H9 (cell line): ENCODE data around the gene C3orf49. TPM values are rescaled to one million over a fixed set of nuclear protein-coding genes. Genes with fewer than 3 reads are reported as not detected.

ENCODE experiments used
- DNase-seq: peaks from one replicate; pipeline ENCODE4 v3.0.0-alpha.2; 2017
- H2AFZ ChIP-seq: one replicate; pipeline ENCODE4 v1.6.1; 2013; ENCODE audit warnings: mild to moderate bottlenecking, low read length, control low read depth, moderate library complexity
- H2AK5ac ChIP-seq: 2 replicates; pipeline ENCODE4 v1.6.1; 2013; ENCODE audit warnings: low read length, control low read depth, mixed read lengths; ENCODE audit not compliant: insufficient read length
- H2BK120ac ChIP-seq: one replicate; pipeline ENCODE4 v1.6.1; 2013; ENCODE audit warnings: low read depth, mild to moderate bottlenecking, low read length, control low read depth, inconsistent platforms; ENCODE audit not compliant: poor library complexity, severe bottlenecking
- H2BK12ac ChIP-seq: 2 replicates; pipeline ENCODE4 v1.6.1; 2013; ENCODE audit warnings: low read length, control low read depth, mixed read lengths, low read depth; ENCODE audit not compliant: insufficient read length
- H2BK15ac ChIP-seq: 2 replicates; pipeline ENCODE4 v1.6.1; 2013; ENCODE audit warnings: low read depth, low read length, control low read depth
- H2BK20ac ChIP-seq: one replicate; pipeline ENCODE4 v1.6.1; 2013; ENCODE audit warnings: low read depth, mild to moderate bottlenecking, low read length, control low read depth, inconsistent platforms; ENCODE audit not compliant: poor library complexity, severe bottlenecking
- H2BK5ac ChIP-seq: 2 replicates; pipeline ENCODE4 v1.6.1; 2013; ENCODE audit warnings: low read length, control low read depth, mixed read lengths; ENCODE audit not compliant: insufficient read length
- H3K14ac ChIP-seq: 2 replicates; pipeline ENCODE4 v1.6.1; 2013; ENCODE audit warnings: low read length, control low read depth; ENCODE audit not compliant: insufficient read depth
- H3K18ac ChIP-seq: 2 replicates; pipeline ENCODE4 v1.6.1; 2013; ENCODE audit warnings: low read depth, mild to moderate bottlenecking, mixed read lengths, low read length, control low read depth; ENCODE audit not compliant: insufficient read length
- H3K23ac ChIP-seq: 2 replicates; pipeline ENCODE4 v1.6.1; 2013; ENCODE audit warnings: low read length, control low read depth, mixed read lengths, low read depth; ENCODE audit not compliant: insufficient read length
- H3K23me2 ChIP-seq: 2 replicates; pipeline ENCODE4 v1.6.1; 2013; ENCODE audit warnings: low read depth, mild to moderate bottlenecking, mixed read lengths, low read length, control low read depth; ENCODE audit not compliant: insufficient read length, poor library complexity, severe bottlenecking
- H3K27ac ChIP-seq: 2 replicates; pipeline ENCODE4 v1.5.1; 2013; ENCODE audit warnings: low read length, control low read depth, mixed read lengths, low read depth; ENCODE audit not compliant: insufficient read length
- H3K27me3 ChIP-seq: 2 replicates; pipeline ENCODE4 v1.6.1; 2013; ENCODE audit warnings: low read length, control low read depth, inconsistent platforms; ENCODE audit not compliant: insufficient read depth
- H3K4ac ChIP-seq: 2 replicates; pipeline ENCODE4 v1.6.1; 2013; ENCODE audit warnings: low read depth, mild to moderate bottlenecking, control low read depth, inconsistent platforms, low read length, moderate library complexity
- H3K4me1 ChIP-seq: 2 replicates; pipeline ENCODE4 v1.6.1; 2013; ENCODE audit warnings: low read length, control low read depth, inconsistent platforms; ENCODE audit not compliant: insufficient read depth
- H3K4me2 ChIP-seq: 2 replicates; pipeline ENCODE4 v1.6.1; 2013; ENCODE audit warnings: low read length, control low read depth, mixed read lengths; ENCODE audit not compliant: insufficient read length, insufficient read depth
- H3K56ac ChIP-seq: 2 replicates; pipeline ENCODE4 v1.6.1; 2013; ENCODE audit warnings: low read depth, mild to moderate bottlenecking, mixed read lengths, low read length, control low read depth; ENCODE audit not compliant: insufficient read length
- H3K79me1 ChIP-seq: 2 replicates; pipeline ENCODE4 v1.6.1; 2013; ENCODE audit warnings: low read depth, mild to moderate bottlenecking, moderate library complexity, low read length, control low read depth, inconsistent platforms; ENCODE audit not compliant: insufficient read depth, poor library complexity, severe bottlenecking
- H3K79me2 ChIP-seq: 2 replicates; pipeline ENCODE4 v1.6.1; 2013; ENCODE audit warnings: low read length, control low read depth, inconsistent platforms; ENCODE audit not compliant: insufficient read depth
- H3K9ac ChIP-seq: 2 replicates; pipeline ENCODE4 v1.6.1; 2013; ENCODE audit warnings: low read length, control low read depth, mixed read lengths; ENCODE audit not compliant: insufficient read length; ENCODE audit errors: extremely low read depth
- H3K9me3 ChIP-seq: one replicate; pipeline ENCODE4 v1.6.1; 2013; ENCODE audit warnings: low read depth, low read length, inconsistent platforms; ENCODE audit not compliant: control insufficient read depth
- H3T11ph ChIP-seq: one replicate; pipeline ENCODE4 v1.6.1; 2013; ENCODE audit warnings: mild to moderate bottlenecking, low read length, control low read depth, inconsistent platforms
- H4K20me1 ChIP-seq: one replicate; pipeline ENCODE4 v1.6.1; 2013; ENCODE audit not compliant: control insufficient read depth, insufficient read length, insufficient read depth
- H4K5ac ChIP-seq: 2 replicates; pipeline ENCODE4 v1.6.1; 2013; ENCODE audit warnings: low read depth, mild to moderate bottlenecking, mixed read lengths, low read length, control low read depth; ENCODE audit not compliant: insufficient read length
- H4K8ac ChIP-seq: replicated peaks from 2 replicates; pipeline ENCODE4 v1.6.1; 2013; ENCODE audit warnings: low read length, control low read depth, mixed read lengths, low read depth; ENCODE audit not compliant: insufficient read length
- H4K91ac ChIP-seq: 2 replicates; pipeline ENCODE4 v1.6.1; 2013; ENCODE audit warnings: low read depth, mild to moderate bottlenecking, moderate library complexity, mixed read lengths, low read length, control low read depth; ENCODE audit not compliant: insufficient read length
- H3K27ac Mint-ChIP-seq, 3 experiments: 2 replicates in 2 of 3; 3 replicates in 1 of 3; pipeline ENCODE4 v1.8.0; 2020 to 2021; ENCODE audit warnings: mixed read lengths in 3 of 3, mild to moderate bottlenecking in 1 of 3, moderate library complexity in 1 of 3
- H3K27me3 Mint-ChIP-seq: 2 replicates; pipeline ENCODE4 v1.8.0; 2021; ENCODE audit warnings: low read depth, mild to moderate bottlenecking, moderate library complexity, mixed read lengths
- H3K36me3 Mint-ChIP-seq, 3 experiments: 2 replicates in 2 of 3; 3 replicates in 1 of 3; pipeline ENCODE4 v1.8.0; 2020 to 2021; ENCODE audit warnings: low read depth in 3 of 3, mixed read lengths in 3 of 3; ENCODE audit not compliant: insufficient read depth in 1 of 3
- H3K4me1 Mint-ChIP-seq, 2 experiments: 2 replicates each; pipeline ENCODE4 v1.8.0; 2020; ENCODE audit warnings: mixed read lengths in 2 of 2
- H3K4me3 Mint-ChIP-seq, 2 experiments: 2 replicates in 1 of 2; 3 replicates in 1 of 2; pipeline ENCODE4 v1.8.0; 2020 to 2021; ENCODE audit warnings: mild to moderate bottlenecking in 2 of 2, mixed read lengths in 2 of 2, moderate library complexity in 1 of 2
- H3K9me3 Mint-ChIP-seq, 2 experiments: 2 replicates in 1 of 2; 3 replicates in 1 of 2; pipeline ENCODE4 v1.8.0; 2020; ENCODE audit warnings: mild to moderate bottlenecking in 2 of 2, mixed read lengths in 2 of 2, moderate library complexity in 1 of 2
- WGBS: extraction: QIAGEN DNeasy Blood & Tissue Kit; methylation state at CpG from one replicate; pipeline ENCODE4 v1.1.7; 2013; ENCODE audit warnings: missing lambda C conversion rate, low lambda C conversion rate, mixed read lengths; ENCODE audit not compliant: insufficient read length; ENCODE audit errors: extremely low coverage; 5-methylcytosine and 5-hydroxymethylcytosine counted together
- total RNA-seq: library from RNA; stranded (reverse); gene quantifications from 2 replicates; pipeline ENCODE4 v1.2.1, GENCODE V29; 2021
- TF ChIP-seq, protein P1 (sequence below): fragments of 200-600 bp; sonication (generic); conservative IDR thresholded peaks from 3 replicates; pipeline ENCODE4 v1.8.0; 2021; ENCODE audit warnings: antibody characterized with exemption, mild to moderate bottlenecking

The C3orf49 gene
- total RNA-seq, 1 experiment from 2014 or later, result not detected

DNA sequence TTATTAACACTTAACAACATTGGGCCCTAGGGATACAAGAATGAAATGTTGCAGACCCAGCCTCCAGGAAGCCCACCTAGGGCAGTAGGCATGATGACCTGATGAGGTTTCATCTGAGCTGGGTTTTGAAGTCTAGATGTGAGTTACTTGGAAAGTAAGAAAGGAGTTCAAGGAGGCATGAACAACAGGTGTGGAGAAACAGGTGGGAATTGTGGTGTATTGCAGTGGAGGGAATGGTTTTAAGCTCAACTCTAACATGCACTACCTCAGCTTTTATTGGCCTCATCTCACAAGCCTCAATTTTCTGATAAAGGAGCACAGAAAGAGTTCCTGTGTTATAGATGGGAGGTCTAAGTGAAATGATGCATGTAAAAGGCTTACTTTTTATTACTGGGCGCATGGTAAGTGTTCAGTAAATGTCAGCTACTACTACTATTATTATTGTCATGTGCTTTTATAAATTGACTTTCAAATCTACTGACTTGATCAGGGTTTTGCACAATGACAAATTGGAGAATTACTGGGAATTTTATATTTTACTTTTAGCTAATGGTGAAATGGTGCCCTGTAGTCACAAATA is 73.8 kb downstream of the C3orf49 start:
- Histone ChIP-seq H2BK15ac (no peak overlapping the region), H3K18ac (no peak overlapping the region), H3K9ac (no peak overlapping the region), H3K79me1 (no peaks in the 10 kb centered on the region), H4K5ac (no peak overlapping the region), H3K27ac (no peak overlapping the region), H3K56ac (no peak overlapping the region), H3K9me3 (no peaks in the 10 kb centered on the region), H3K14ac (no peak overlapping the region), H3K23me2 (no peaks in the 10 kb centered on the region), H2BK120ac (no peak overlapping the region), H2BK12ac (no peak overlapping the region), H3K27me3 (no peaks in the 10 kb centered on the region), H3T11ph (no peak overlapping the region), H2AK5ac (no peak overlapping the region), H4K8ac (no peak overlapping the region), H3K4me1 (peaks cover 2% of the 10 kb centered on the region; the same call in 1 of the 2 replicates), H2BK5ac (no peak overlapping the region), H2BK20ac (no peak overlapping the region), H2AFZ (no peak overlapping the region), H3K79me2 (0 out of 2 replicates have a peak, but pooled peaks cover 2% of the 10 kb centered on the region), H3K23ac (no peak overlapping the region), H3K4ac (no peak overlapping the region), H4K20me1 (no peaks in the 10 kb centered on the region), H4K91ac (no peak overlapping the region), H3K4me2 (no peak overlapping the region)
- no peaks in the 10 kb centered on the region for H3K9me3 Mint-ChIP-seq
- no CpG with 5 or more reads among the region's 1 CpG for WGBS
- H3K4me1 Mint-ChIP-seq, result peaks cover 14 to 20% of the 10 kb centered on the region in 2 experiments
- no peak overlapping the region for H3K27ac Mint-ChIP-seq
- no peak overlapping the region for H3K4me3 Mint-ChIP-seq
- TF ChIP-seq, protein P1, sequence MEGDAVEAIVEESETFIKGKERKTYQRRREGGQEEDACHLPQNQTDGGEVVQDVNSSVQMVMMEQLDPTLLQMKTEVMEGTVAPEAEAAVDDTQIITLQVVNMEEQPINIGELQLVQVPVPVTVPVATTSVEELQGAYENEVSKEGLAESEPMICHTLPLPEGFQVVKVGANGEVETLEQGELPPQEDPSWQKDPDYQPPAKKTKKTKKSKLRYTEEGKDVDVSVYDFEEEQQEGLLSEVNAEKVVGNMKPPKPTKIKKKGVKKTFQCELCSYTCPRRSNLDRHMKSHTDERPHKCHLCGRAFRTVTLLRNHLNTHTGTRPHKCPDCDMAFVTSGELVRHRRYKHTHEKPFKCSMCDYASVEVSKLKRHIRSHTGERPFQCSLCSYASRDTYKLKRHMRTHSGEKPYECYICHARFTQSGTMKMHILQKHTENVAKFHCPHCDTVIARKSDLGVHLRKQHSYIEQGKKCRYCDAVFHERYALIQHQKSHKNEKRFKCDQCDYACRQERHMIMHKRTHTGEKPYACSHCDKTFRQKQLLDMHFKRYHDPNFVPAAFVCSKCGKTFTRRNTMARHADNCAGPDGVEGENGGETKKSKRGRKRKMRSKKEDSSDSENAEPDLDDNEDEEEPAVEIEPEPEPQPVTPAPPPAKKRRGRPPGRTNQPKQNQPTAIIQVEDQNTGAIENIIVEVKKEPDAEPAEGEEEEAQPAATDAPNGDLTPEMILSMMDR, result no peak
- no peaks in the 10 kb centered on the region for H3K27me3 Mint-ChIP-seq
- no peak for DNase-seq
- H3K36me3 Mint-ChIP-seq, result peaks cover 0 to 2% (median 0%) of the 10 kb centered on the region in 3 experiments; a peak in 2 of 7 replicates
